ENCODE results near the gene PTPN2.

- TF ChIP-seq POLR2AphosphoS5 (IDR thresholded peaks at IDR 0.05; ENCODE audit: borderline replicate concordance, low read depth, low read length) (no peak), EZH2 (IDR thresholded peaks at IDR 0.05) (no peak), FOXP2 (optimal IDR thresholded peaks at IDR 0.05; ENCODE audit: control extremely low read depth, extremely low read length, insufficient read depth) (no peak)
Observed at GRCh38 chr18:12750076-12750714, 133.8 kb downstream of the PTPN2 start.

All from SK-N-MC (cell line).